Liver (tissue), 9 donors: ENCODE results near the gene MAVS. TPM values are rescaled to one million over a fixed set of nuclear protein-coding genes. Genes with fewer than 3 reads are reported as not detected.

Source experiments
- DNase-seq: peaks from one replicate; pipeline ENCODE4 v3.0.0-alpha.2; 2017; ENCODE audit warnings: low spot score
- H3K27ac ChIP-seq, 2 donors: one replicate each; pipeline ENCODE4 v1.7.0; 2013; ENCODE audit warnings: inconsistent platforms in 2 of 2, low read length in 2 of 2, control low read depth in 1 of 2, low read depth in 1 of 2, mild to moderate bottlenecking in 1 of 2
- H3K27me3 ChIP-seq, 4 donors: one replicate each; pipeline versions ENCODE4 v1.6.1 to v1.7.0; 2013; ENCODE audit warnings: low read length in 3 of 4, inconsistent platforms in 1 of 4, mild to moderate bottlenecking in 1 of 4, moderate library complexity in 1 of 4; ENCODE audit not compliant: control insufficient read depth in 4 of 4, insufficient read depth in 4 of 4
- H3K36me3 ChIP-seq, 4 donors: one replicate each; pipeline versions ENCODE4 v1.6.1 to v1.7.0; 2013; ENCODE audit warnings: low read length in 3 of 4, mild to moderate bottlenecking in 3 of 4, low read depth in 1 of 4, moderate library complexity in 1 of 4; ENCODE audit not compliant: control insufficient read depth in 4 of 4, insufficient read depth in 3 of 4
- H3K4me1 ChIP-seq, 4 donors: one replicate each; pipeline versions ENCODE4 v1.6.1 to v1.7.0; 2013; ENCODE audit warnings: low read length in 3 of 4, mild to moderate bottlenecking in 3 of 4, moderate library complexity in 1 of 4; ENCODE audit not compliant: control insufficient read depth in 4 of 4, insufficient read depth in 4 of 4
- H3K4me3 ChIP-seq, 3 donors: one replicate each; pipeline versions ENCODE4 v1.6.1 to v1.7.0; 2013; ENCODE audit warnings: low read length in 3 of 3, control low read depth in 1 of 3, low read depth in 1 of 3, mild to moderate bottlenecking in 1 of 3
- H3K9ac ChIP-seq, 2 donors: one replicate each; pipeline ENCODE4 v1.7.0; 2013; ENCODE audit warnings: low read length in 2 of 2, mild to moderate bottlenecking in 2 of 2, moderate library complexity in 2 of 2, control low read depth in 1 of 2, low read depth in 1 of 2
- H3K9me3 ChIP-seq, 4 donors: one replicate each; pipeline versions ENCODE4 v1.6.1 to v1.7.0; 2013; ENCODE audit warnings: low read length in 3 of 4; ENCODE audit not compliant: control insufficient read depth in 4 of 4
- ATF3 ChIP-seq: IDR thresholded peaks from 2 replicates; pipeline ENCODE4 v1.6.1; 2016; ENCODE audit warnings: antibody characterized with exemption
- CTCF ChIP-seq: fragments of 150-350 bp; IDR thresholded peaks from 2 replicates; pipeline ENCODE4 v1.5.1; 2017; ENCODE audit warnings: improper control_type of control experiment, low read depth, low read length; ENCODE audit not compliant: missing input control
- EGR1 ChIP-seq, 2 donors: IDR thresholded peaks; 2 replicates each; pipeline ENCODE4 v1.6.1; 2016 to 2018; ENCODE audit warnings: antibody characterized with exemption in 2 of 2, low read depth in 2 of 2
- FOXA1 ChIP-seq: IDR thresholded peaks from 2 replicates; pipeline ENCODE4 v1.6.1; 2016; ENCODE audit warnings: antibody characterized with exemption
- FOXA2 ChIP-seq: IDR thresholded peaks from 2 replicates; pipeline ENCODE4 v1.6.1; 2016; ENCODE audit warnings: antibody characterized with exemption
- GABPA ChIP-seq, 2 donors: IDR thresholded peaks in 1 of 2; conservative IDR thresholded peaks in 1 of 2; 2 replicates each; pipeline ENCODE4 v1.6.1; 2016; ENCODE audit warnings: antibody characterized with exemption in 2 of 2, mild to moderate bottlenecking in 1 of 2, moderate library complexity in 1 of 2
- HNF4A ChIP-seq, 2 donors: conservative IDR thresholded peaks; 2 replicates each; pipeline ENCODE4 v1.6.1; 2016; ENCODE audit warnings: antibody characterized with exemption in 2 of 2, mild to moderate bottlenecking in 2 of 2
- HNF4G ChIP-seq: IDR thresholded peaks from 2 replicates; pipeline ENCODE4 v1.6.1; 2016; ENCODE audit warnings: antibody characterized with exemption
- JUND ChIP-seq, 2 donors: IDR thresholded peaks; 2 replicates each; pipeline ENCODE4 v1.6.1; 2016; ENCODE audit warnings: antibody characterized with exemption in 2 of 2
- NR2F2 ChIP-seq: IDR thresholded peaks from 2 replicates; pipeline ENCODE4 v1.6.1; 2016; ENCODE audit warnings: antibody characterized with exemption
- RAD21 ChIP-seq, 2 donors: IDR thresholded peaks; 2 replicates each; pipeline ENCODE4 v1.6.1; 2016; ENCODE audit warnings: antibody characterized with exemption in 2 of 2, mild to moderate bottlenecking in 2 of 2
- REST ChIP-seq: IDR thresholded peaks from 2 replicates; pipeline ENCODE4 v1.6.1; 2016; ENCODE audit warnings: antibody characterized with exemption, mild to moderate bottlenecking
- RXRA ChIP-seq, 2 donors: IDR thresholded peaks; 2 replicates each; pipeline ENCODE4 v1.6.1; 2017 to 2018; ENCODE audit warnings: antibody characterized with exemption in 2 of 2, mild to moderate bottlenecking in 1 of 2
- SP1 ChIP-seq: IDR thresholded peaks from 2 replicates; pipeline ENCODE4 v1.6.1; 2018; ENCODE audit warnings: antibody characterized with exemption, mild to moderate bottlenecking
- TAF1 ChIP-seq: conservative IDR thresholded peaks from 2 replicates; pipeline ENCODE4 v1.6.1; 2016; ENCODE audit warnings: antibody characterized with exemption, mild to moderate bottlenecking
- YY1 ChIP-seq: IDR thresholded peaks from 2 replicates; pipeline ENCODE4 v1.6.1; 2016; ENCODE audit warnings: antibody characterized with exemption, mild to moderate bottlenecking
- ZBTB33 ChIP-seq: IDR thresholded peaks from 2 replicates; pipeline ENCODE4 v1.6.1; 2016; ENCODE audit warnings: antibody characterized with exemption
- WGBS: extraction: QIAGEN DNeasy Blood & Tissue Kit; methylation state at CpG from one replicate; pipeline ENCODE4 v1.1.7; 2013; 5-methylcytosine and 5-hydroxymethylcytosine counted together
- polyA plus RNA-seq, 2 donors: library from polyadenylated mRNA; stranded (reverse) in 1 of 2; unstranded in 1 of 2; fragments of 200-250 nt in 1 of 2; fragments of >200 nt in 1 of 2; fragmentation: Nextera tagmentation in 1 of 2; extraction: Ambion mirVana in 1 of 2; gene quantifications; one replicate each; pipeline versions ENCODE4 v1.2.1 to v1.2.3, GENCODE V29; 2013 to 2015
- total RNA-seq, 2 donors: library from RNA; depleted of rRNA; stranded (reverse); fragments of >200 nt; gene quantifications; one replicate each; pipeline ENCODE4 v1.2.3, GENCODE V29; 2014
- TF ChIP-seq, protein P1 (sequence below): IDR thresholded peaks from 2 replicates; pipeline ENCODE4 v1.6.1; 2016; ENCODE audit warnings: antibody characterized with exemption
- donor health status: healthy.
- donor health status: healthy.
- donor health status: healthy.
- donor health status: healthy.
- donor health status: healthy.

Gene MAVS
- total and polyA plus RNA-seq, 4 donors, result 4.7 to 20.9 (median 11.9) TPM

- no peak for DNase-seq
- H3K27me3 ChIP-seq, result no peaks in the 10 kb centered on the region
- peaks cover 3 to 43% (median 19%) of the 10 kb centered on the region in 4 donors for H3K36me3 ChIP-seq
- no peak overlapping the region for H3K9ac ChIP-seq
- peaks cover 0 to 21% (median 13%) of the 10 kb centered on the region in 4 donors for H3K4me1 ChIP-seq
- WGBS, result 95% methylated on average over 14 of the region's 14 CpGs
- no peak overlapping the region for H3K4me3 ChIP-seq
- TF ChIP-seq TAF1 (no peak), JUND (IDR thresholded peaks at IDR 0.05) (no peak), FOXA2 (no peak), GABPA (IDR thresholded peaks at IDR 0.05 in 1 of 2, conservative IDR thresholded peaks at IDR 0.05 in 1 of 2) (no peak), SP1 (no peak), ATF3 (no peak), CTCF (no peak), RXRA (IDR thresholded peaks at IDR 0.05) (no peak), FOXA1 (no peak), RAD21 (IDR thresholded peaks at IDR 0.05) (no peak), ZBTB33 (no peak), YY1 (no peak), NR2F2 (no peak), HNF4G (no peak), HNF4A (conservative IDR thresholded peaks at IDR 0.05) (no peak), REST (no peak), EGR1 (IDR thresholded peaks at IDR 0.05; ENCODE audit: low read depth in 2 of 2) (no peak)
- TF ChIP-seq, protein P1, sequence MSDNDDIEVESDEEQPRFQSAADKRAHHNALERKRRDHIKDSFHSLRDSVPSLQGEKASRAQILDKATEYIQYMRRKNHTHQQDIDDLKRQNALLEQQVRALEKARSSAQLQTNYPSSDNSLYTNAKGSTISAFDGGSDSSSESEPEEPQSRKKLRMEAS, result no peak
- no peak overlapping the region for H3K27ac ChIP-seq
- H3K9me3 ChIP-seq, result no peaks in the 10 kb centered on the region
Observed at GRCh38 chr20:3821996-3822395, 24.6 kb upstream of the MAVS start.
